Muscle layer of colon (tissue), 2 donors: ENCODE data around the gene SUV39H1.
A peak's percentile ranks its signal among the peaks of the same experiment; 100 is the strongest.

ENCODE experiments used
- H3K27ac ChIP-seq: one replicate; pipeline ENCODE4 v1.7.0; 2013; ENCODE audit warnings: low read depth, mild to moderate bottlenecking, low read length, moderate library complexity
- H3K27me3 ChIP-seq, 2 donors: one replicate each; pipeline ENCODE4 v1.7.0; 2013; ENCODE audit warnings: low read length in 2 of 2, mild to moderate bottlenecking in 2 of 2; ENCODE audit not compliant: insufficient read depth in 2 of 2, control insufficient read depth in 1 of 2
- H3K36me3 ChIP-seq: one replicate; pipeline ENCODE4 v1.7.0; 2013; ENCODE audit warnings: mild to moderate bottlenecking, low read length; ENCODE audit not compliant: insufficient read depth
- H3K4me1 ChIP-seq: one replicate; pipeline ENCODE4 v1.7.0; 2013; ENCODE audit warnings: mild to moderate bottlenecking, low read length; ENCODE audit not compliant: insufficient read depth
- H3K4me3 ChIP-seq, 2 donors: one replicate each; pipeline ENCODE4 v1.7.0; 2013; ENCODE audit warnings: low read length in 2 of 2, low read depth in 1 of 2, mild to moderate bottlenecking in 1 of 2, moderate library complexity in 1 of 2
- H3K9ac ChIP-seq: one replicate; pipeline ENCODE4 v1.7.0; 2013; ENCODE audit warnings: low read length
- H3K9me3 ChIP-seq: one replicate; pipeline ENCODE4 v1.7.0; 2013; ENCODE audit warnings: mild to moderate bottlenecking, low read length
- donor health status: abdominal sarcoma.
- donor health status: Adenocarcinoma of cecum.

SUV39H1 gene

DNA sequence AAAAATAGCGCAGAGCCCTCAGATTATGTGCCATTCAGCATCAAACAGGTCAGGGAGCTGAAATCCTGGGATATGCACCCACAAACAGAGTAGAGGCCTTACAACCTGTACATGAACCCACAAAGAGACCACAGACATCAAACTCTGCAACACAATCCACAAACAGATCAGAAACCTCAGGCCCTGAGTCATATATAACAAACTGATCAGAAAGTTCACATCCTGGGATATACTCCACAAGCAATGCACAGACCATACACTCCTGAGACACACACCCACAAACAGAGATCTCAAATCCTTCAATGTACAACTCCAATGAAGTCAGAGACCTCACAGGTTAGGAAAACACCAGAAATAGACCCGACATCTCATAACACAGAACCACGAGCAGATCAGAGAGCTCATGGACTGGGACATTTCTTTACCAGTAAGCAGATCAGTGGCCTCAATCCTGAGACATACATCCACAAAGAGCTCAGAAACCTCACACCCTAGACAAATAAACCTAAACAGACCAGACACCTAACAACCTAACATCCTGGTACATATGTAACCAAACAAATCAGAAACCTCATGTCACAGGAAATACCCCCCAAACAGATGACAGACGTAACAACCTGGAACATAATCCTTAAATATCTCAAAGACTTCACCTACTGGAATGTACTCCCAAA lies 24.2 kb downstream of the SUV39H1 start:
- H3K9ac ChIP-seq: no peak overlapping the region
- H3K27me3 ChIP-seq: no peaks in the 10 kb centered on the region
- no peak overlapping the region for H3K27ac ChIP-seq

DNA sequence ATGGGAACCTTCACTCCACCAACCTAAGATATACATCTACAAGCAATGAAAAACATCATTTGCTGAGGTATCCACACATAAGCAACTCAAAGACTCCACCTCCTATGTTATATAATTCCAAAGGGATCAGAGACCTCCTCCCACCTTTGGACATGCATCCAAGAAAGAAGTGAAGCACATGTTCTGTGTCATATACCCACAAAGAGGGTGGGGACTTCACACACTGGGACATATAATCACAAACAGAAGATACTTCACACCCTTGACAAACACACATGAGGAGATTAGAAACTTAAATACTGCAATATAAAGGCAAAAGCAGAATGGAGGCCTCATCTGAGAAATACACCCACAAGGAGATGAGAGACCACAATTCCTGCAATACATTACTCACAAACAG lies 25.4 kb downstream of the SUV39H1 start:
- H3K27ac ChIP-seq: no peak overlapping the region
- no peak overlapping the region for H3K9ac ChIP-seq
- H3K36me3 ChIP-seq: no peaks in the 10 kb centered on the region
- H3K9me3 ChIP-seq: no peaks in the 10 kb centered on the region
- no peaks in the 10 kb centered on the region for H3K4me1 ChIP-seq
- no peak overlapping the region for H3K4me3 ChIP-seq
- no peaks in the 10 kb centered on the region for H3K27me3 ChIP-seq

More for the DNA sequence above, 24.2 kb downstream of the SUV39H1 start:
- H3K9me3 ChIP-seq: no peaks in the 10 kb centered on the region
- H3K36me3 ChIP-seq: no peaks in the 10 kb centered on the region
- no peaks in the 10 kb centered on the region for H3K4me1 ChIP-seq
- no peak overlapping the region for H3K4me3 ChIP-seq

DNA sequence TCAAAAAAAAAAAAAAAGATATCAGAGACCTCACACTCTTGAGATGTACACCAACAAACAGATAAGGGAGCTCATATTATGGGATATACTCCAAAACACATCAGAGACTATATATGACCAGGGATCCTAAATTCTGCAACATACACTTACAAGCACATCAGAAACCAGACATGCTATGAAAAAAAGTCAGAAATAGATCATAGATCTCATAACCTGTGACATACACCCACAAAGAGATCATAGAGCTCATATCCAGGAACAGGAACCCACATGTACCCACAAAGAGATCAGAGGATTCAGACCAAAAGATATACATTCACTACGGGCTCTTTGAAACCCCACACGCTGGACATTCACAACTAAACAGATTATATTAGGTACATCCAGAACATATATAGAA lies 30.1 kb downstream of the SUV39H1 start:
- Histone ChIP-seq H3K9me3 (no peaks in the 10 kb centered on the region), H3K9ac (no peak overlapping the region), H3K27ac (no peak overlapping the region), H3K36me3 (no peaks in the 10 kb centered on the region), H3K4me3 (no peak overlapping the region), H3K4me1 (no peaks in the 10 kb centered on the region), H3K27me3 (no peaks in the 10 kb centered on the region)

- Histone ChIP-seq H3K4me1 (no peaks in the 10 kb centered on the region), H3K9ac (no peak overlapping the region), H3K27me3 (no peaks in the 10 kb centered on the region), H3K9me3 (no peaks in the 10 kb centered on the region), H3K36me3 (no peaks in the 10 kb centered on the region), H3K4me3 (no peak overlapping the region), H3K27ac (no peak overlapping the region)
Measured at GRCh38 chrX:48728653-48729052, 32.1 kb downstream of the SUV39H1 start.

DNA sequence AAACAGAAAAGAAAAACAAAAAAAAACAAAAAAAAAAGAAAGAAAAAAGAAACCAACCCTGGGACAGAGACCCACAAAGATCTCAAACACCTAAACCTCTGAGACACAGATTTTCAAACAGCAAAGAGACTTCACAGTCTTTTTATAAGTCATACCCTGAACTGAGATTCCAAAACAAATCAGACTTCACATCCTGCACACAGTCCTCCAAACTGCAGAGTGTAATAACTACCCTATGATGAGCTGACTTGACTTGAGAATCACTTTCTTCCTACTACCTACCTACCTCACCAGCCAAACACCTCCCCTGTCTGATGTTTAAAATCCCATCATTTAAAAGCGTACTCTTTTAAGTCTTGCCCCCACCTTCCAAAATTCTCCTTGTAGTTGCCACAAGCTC lies 39.8 kb downstream of the SUV39H1 start:
- H3K9ac ChIP-seq: no peak overlapping the region
- no peaks in the 10 kb centered on the region for H3K27me3 ChIP-seq
- no peaks in the 10 kb centered on the region for H3K4me1 ChIP-seq
- H3K9me3 ChIP-seq: no peaks in the 10 kb centered on the region
- peak overlapping the region; percentile 19 for H3K27ac ChIP-seq
- peak overlapping the region in 1 of 2 donors; percentile 12 for H3K4me3 ChIP-seq
- H3K36me3 ChIP-seq: no peaks in the 10 kb centered on the region

GRCh38 chrX:48736878-48737212 lies 40.3 kb downstream of the SUV39H1 start:
- H3K4me1 ChIP-seq: no peaks in the 10 kb centered on the region
- no peak overlapping the region for H3K9ac ChIP-seq
- H3K27me3 ChIP-seq: no peaks in the 10 kb centered on the region
- H3K4me3 ChIP-seq: peak overlapping the region in 1 of 2 donors; percentile 12
- no peaks in the 10 kb centered on the region for H3K36me3 ChIP-seq
- H3K27ac ChIP-seq: peak overlapping the region; percentile 19
- no peaks in the 10 kb centered on the region for H3K9me3 ChIP-seq

- H3K27ac ChIP-seq: peak overlapping the region; percentile 61
- H3K4me3 ChIP-seq: peak overlapping the region; percentile 18 to 80
- H3K4me1 ChIP-seq: no peaks in the 10 kb centered on the region
- H3K36me3 ChIP-seq: no peaks in the 10 kb centered on the region
- no peaks in the 10 kb centered on the region for H3K27me3 ChIP-seq
- no peaks in the 10 kb centered on the region for H3K9me3 ChIP-seq
- H3K9ac ChIP-seq: peak overlapping the region; percentile 47
Measured at GRCh38 chrX:48737213-48737938, 40.8 kb downstream of the SUV39H1 start.

DNA sequence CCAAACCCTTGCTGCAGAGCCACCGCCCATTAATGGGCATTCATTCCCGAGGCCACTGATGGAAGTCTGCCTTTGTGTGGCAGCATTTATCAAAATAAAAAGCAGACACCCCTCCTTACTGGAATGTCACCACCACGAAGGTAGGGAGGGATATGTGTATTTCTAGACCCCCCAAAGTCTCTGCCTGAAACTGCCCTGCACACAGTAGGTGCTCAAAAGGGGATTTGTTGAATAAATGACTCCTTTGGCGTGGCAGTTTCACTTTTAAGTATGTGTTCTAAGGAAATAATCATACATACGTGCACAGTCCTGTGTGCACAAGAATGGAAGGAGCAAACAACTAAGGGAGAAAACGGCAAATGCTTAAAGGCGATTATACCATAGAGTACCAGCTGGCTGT lies 41.4 kb downstream of the SUV39H1 start:
- peak overlapping the region; percentile 18 to 80 for H3K4me3 ChIP-seq
- no peaks in the 10 kb centered on the region for H3K27me3 ChIP-seq
- no peaks in the 10 kb centered on the region for H3K36me3 ChIP-seq
- H3K27ac ChIP-seq: peak overlapping the region; percentile 61
- H3K9me3 ChIP-seq: no peaks in the 10 kb centered on the region
- peak overlapping the region; percentile 47 for H3K9ac ChIP-seq
- no peaks in the 10 kb centered on the region for H3K4me1 ChIP-seq

- Histone ChIP-seq H3K4me1 (no peaks in the 10 kb centered on the region), H3K27ac (no peak overlapping the region), H3K36me3 (no peaks in the 10 kb centered on the region), H3K27me3 (no peaks in the 10 kb centered on the region), H3K4me3 (no peak overlapping the region), H3K9me3 (no peaks in the 10 kb centered on the region), H3K9ac (no peak overlapping the region)
Measured at GRCh38 chrX:48741834-48742233, 45.3 kb downstream of the SUV39H1 start.

GRCh38 chrX:48745222-48745621 lies 48.7 kb downstream of the SUV39H1 start:
- Histone ChIP-seq H3K36me3 (no peaks in the 10 kb centered on the region), H3K27ac (no peak overlapping the region), H3K4me3 (no peak overlapping the region), H3K9ac (no peak overlapping the region), H3K4me1 (no peaks in the 10 kb centered on the region), H3K27me3 (no peaks in the 10 kb centered on the region), H3K9me3 (no peaks in the 10 kb centered on the region)

- Histone ChIP-seq H3K36me3 (no peaks in the 10 kb centered on the region), H3K9me3 (no peaks in the 10 kb centered on the region), H3K9ac (no peak overlapping the region), H3K4me1 (no peaks in the 10 kb centered on the region), H3K27ac (no peak overlapping the region), H3K27me3 (no peaks in the 10 kb centered on the region), H3K4me3 (no peak overlapping the region)
Measured at GRCh38 chrX:48747415-48748016, 51.0 kb downstream of the SUV39H1 start.
